ENCODE results near the gene SAP30. TPM values are rescaled to one million over a fixed set of nuclear protein-coding genes. Genes with fewer than 3 reads are reported as not detected.

Gene SAP30
- total RNA-seq, 1 experiment from 2014 or later = 20.0 TPM

DNA sequence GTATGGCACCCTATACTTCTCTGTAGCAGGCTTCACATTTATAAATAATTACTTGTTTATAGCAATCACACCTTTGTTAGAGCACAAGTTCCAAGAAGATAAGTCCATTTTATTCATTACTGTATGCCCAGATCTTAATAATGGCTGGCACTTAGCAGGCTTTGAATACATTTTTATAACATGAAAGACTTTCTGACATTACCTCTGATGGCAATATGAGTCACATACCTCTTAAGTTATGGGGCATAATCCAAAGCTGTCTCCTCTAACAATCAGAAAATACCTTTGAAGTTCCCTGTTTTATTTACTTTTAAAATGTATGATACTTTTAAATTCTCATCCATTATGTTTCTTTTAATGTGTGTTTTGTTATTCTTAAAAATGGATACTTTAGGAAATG is 16.0 kb downstream of the SAP30 start:
- Mint-ChIP-seq H3K36me3 (no peaks in the 10 kb centered on the region), H3K4me3 (no peak overlapping the region), H3K9me3 (no peaks in the 10 kb centered on the region), H3K27ac (no peak overlapping the region), H3K27me3 (ENCODE audit: low read depth) (no peaks in the 10 kb centered on the region), H3K4me1 (peaks cover 10% of the 10 kb centered on the region)
- no peak for DNase-seq (ENCODE audit: low spot score)
- ATAC-seq = no peak
- TF ChIP-seq, protein P1, sequence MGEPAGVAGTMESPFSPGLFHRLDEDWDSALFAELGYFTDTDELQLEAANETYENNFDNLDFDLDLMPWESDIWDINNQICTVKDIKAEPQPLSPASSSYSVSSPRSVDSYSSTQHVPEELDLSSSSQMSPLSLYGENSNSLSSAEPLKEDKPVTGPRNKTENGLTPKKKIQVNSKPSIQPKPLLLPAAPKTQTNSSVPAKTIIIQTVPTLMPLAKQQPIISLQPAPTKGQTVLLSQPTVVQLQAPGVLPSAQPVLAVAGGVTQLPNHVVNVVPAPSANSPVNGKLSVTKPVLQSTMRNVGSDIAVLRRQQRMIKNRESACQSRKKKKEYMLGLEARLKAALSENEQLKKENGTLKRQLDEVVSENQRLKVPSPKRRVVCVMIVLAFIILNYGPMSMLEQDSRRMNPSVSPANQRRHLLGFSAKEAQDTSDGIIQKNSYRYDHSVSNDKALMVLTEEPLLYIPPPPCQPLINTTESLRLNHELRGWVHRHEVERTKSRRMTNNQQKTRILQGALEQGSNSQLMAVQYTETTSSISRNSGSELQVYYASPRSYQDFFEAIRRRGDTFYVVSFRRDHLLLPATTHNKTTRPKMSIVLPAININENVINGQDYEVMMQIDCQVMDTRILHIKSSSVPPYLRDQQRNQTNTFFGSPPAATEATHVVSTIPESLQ (CRISPR knock-in tag; IDR thresholded peaks at IDR 0.05) = no peak
- TF ChIP-seq CBFB (CRISPR knock-in tag; IDR thresholded peaks at IDR 0.05; ENCODE audit: low read depth) = no peak
- TF ChIP-seq NR1H2 (CRISPR knock-in tag; IDR thresholded peaks at IDR 0.05) = no peak
- TF ChIP-seq HMGA2 (CRISPR knock-in tag; IDR thresholded peaks at IDR 0.05) = no peak
- no peak for TF ChIP-seq ZNF232 (CRISPR knock-in tag; IDR thresholded peaks at IDR 0.05)
- no peak for TF ChIP-seq NFYB (CRISPR knock-in tag; conservative IDR thresholded peaks at IDR 0.05; ENCODE audit: low read depth)
- TF ChIP-seq, protein P2, sequence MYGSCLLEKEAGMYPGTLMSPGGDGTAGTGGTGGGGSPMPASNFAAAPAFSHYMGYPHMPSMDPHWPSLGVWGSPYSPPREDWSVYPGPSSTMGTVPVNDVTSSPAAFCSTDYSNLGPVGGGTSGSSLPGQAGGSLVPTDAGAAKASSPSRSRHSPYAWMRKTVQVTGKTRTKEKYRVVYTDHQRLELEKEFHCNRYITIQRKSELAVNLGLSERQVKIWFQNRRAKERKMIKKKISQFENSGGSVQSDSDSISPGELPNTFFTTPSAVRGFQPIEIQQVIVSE (CRISPR knock-in tag; IDR thresholded peaks at IDR 0.05; ENCODE audit: borderline replicate concordance) = no peak
- TF ChIP-seq ATF1 (CRISPR knock-in tag; IDR thresholded peaks at IDR 0.05) = no peak
- no peak for TF ChIP-seq NFE2L1 (CRISPR knock-in tag; IDR thresholded peaks at IDR 0.05)
- TF ChIP-seq, protein P3, sequence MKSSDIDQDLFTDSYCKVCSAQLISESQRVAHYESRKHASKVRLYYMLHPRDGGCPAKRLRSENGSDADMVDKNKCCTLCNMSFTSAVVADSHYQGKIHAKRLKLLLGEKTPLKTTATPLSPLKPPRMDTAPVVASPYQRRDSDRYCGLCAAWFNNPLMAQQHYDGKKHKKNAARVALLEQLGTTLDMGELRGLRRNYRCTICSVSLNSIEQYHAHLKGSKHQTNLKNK (CRISPR knock-in tag; IDR thresholded peaks at IDR 0.05) = no peak
- TF ChIP-seq, protein P4, sequence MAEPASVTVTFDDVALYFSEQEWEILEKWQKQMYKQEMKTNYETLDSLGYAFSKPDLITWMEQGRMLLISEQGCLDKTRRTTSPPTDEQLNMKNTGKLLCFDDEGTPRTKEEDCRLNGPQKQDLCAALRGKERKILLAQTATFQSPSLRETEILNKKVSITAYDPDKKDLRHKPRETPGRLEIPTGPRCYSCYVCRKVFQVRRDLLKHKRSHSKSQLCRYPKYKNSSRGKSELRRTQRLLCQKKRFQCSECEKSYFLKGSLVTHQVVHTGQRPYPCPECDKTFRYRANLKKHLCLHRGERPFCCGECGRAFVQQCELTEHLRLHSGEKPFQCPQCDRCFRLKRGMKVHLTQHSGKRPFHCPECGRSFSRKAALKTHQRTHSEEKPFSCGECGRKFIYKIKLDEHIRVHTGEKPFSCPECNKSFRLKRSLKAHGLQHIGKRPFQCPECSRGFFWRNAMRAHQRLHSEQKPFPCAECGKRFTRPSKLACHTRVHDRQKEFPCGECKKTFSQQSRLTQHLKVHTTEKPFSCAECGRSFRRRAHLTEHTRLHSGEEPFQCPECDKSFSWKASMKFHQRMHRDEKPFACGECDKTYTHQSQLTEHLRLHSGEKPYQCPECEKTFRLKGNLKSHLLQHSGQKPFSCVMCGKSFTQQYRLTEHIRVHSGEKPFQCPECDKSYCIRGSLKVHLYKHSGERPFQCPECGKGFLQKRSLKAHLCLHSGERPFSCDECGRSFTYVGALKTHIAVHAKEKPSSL (CRISPR knock-in tag; conservative IDR thresholded peaks at IDR 0.05) = no peak
- TF ChIP-seq, protein P5, sequence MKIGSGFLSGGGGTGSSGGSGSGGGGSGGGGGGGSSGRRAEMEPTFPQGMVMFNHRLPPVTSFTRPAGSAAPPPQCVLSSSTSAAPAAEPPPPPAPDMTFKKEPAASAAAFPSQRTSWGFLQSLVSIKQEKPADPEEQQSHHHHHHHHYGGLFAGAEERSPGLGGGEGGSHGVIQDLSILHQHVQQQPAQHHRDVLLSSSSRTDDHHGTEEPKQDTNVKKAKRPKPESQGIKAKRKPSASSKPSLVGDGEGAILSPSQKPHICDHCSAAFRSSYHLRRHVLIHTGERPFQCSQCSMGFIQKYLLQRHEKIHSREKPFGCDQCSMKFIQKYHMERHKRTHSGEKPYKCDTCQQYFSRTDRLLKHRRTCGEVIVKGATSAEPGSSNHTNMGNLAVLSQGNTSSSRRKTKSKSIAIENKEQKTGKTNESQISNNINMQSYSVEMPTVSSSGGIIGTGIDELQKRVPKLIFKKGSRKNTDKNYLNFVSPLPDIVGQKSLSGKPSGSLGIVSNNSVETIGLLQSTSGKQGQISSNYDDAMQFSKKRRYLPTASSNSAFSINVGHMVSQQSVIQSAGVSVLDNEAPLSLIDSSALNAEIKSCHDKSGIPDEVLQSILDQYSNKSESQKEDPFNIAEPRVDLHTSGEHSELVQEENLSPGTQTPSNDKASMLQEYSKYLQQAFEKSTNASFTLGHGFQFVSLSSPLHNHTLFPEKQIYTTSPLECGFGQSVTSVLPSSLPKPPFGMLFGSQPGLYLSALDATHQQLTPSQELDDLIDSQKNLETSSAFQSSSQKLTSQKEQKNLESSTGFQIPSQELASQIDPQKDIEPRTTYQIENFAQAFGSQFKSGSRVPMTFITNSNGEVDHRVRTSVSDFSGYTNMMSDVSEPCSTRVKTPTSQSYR (CRISPR knock-in tag; IDR thresholded peaks at IDR 0.05) = no peak
- TF ChIP-seq, protein P6, sequence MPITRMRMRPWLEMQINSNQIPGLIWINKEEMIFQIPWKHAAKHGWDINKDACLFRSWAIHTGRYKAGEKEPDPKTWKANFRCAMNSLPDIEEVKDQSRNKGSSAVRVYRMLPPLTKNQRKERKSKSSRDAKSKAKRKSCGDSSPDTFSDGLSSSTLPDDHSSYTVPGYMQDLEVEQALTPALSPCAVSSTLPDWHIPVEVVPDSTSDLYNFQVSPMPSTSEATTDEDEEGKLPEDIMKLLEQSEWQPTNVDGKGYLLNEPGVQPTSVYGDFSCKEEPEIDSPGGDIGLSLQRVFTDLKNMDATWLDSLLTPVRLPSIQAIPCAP (CRISPR knock-in tag; IDR thresholded peaks at IDR 0.05) = no peak
- no peak for TF ChIP-seq TCF7 (CRISPR knock-in tag; IDR thresholded peaks at IDR 0.05; ENCODE audit: low read depth)
- no peak for TF ChIP-seq ETV6 (CRISPR knock-in tag; IDR thresholded peaks at IDR 0.05)
- TF ChIP-seq, protein P7, sequence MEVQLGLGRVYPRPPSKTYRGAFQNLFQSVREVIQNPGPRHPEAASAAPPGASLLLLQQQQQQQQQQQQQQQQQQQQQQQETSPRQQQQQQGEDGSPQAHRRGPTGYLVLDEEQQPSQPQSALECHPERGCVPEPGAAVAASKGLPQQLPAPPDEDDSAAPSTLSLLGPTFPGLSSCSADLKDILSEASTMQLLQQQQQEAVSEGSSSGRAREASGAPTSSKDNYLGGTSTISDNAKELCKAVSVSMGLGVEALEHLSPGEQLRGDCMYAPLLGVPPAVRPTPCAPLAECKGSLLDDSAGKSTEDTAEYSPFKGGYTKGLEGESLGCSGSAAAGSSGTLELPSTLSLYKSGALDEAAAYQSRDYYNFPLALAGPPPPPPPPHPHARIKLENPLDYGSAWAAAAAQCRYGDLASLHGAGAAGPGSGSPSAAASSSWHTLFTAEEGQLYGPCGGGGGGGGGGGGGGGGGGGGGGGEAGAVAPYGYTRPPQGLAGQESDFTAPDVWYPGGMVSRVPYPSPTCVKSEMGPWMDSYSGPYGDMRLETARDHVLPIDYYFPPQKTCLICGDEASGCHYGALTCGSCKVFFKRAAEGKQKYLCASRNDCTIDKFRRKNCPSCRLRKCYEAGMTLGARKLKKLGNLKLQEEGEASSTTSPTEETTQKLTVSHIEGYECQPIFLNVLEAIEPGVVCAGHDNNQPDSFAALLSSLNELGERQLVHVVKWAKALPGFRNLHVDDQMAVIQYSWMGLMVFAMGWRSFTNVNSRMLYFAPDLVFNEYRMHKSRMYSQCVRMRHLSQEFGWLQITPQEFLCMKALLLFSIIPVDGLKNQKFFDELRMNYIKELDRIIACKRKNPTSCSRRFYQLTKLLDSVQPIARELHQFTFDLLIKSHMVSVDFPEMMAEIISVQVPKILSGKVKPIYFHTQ (CRISPR knock-in tag; IDR thresholded peaks at IDR 0.05) = no peak
- TF ChIP-seq FOXJ3 (CRISPR knock-in tag; IDR thresholded peaks at IDR 0.05; ENCODE audit: borderline replicate concordance) = no peak
- TF ChIP-seq, protein P8, sequence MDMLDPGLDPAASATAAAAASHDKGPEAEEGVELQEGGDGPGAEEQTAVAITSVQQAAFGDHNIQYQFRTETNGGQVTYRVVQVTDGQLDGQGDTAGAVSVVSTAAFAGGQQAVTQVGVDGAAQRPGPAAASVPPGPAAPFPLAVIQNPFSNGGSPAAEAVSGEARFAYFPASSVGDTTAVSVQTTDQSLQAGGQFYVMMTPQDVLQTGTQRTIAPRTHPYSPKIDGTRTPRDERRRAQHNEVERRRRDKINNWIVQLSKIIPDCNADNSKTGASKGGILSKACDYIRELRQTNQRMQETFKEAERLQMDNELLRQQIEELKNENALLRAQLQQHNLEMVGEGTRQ (CRISPR knock-in tag; IDR thresholded peaks at IDR 0.05) = no peak
- TF ChIP-seq JUN (CRISPR knock-in tag; IDR thresholded peaks at IDR 0.05) = no peak
- TF ChIP-seq RORB (CRISPR knock-in tag; IDR thresholded peaks at IDR 0.05) = no peak
- ChIA-PET POLR2A (no interaction called here), CTCF (no interaction called here)
